Mesothelial cell of epicardium (in vitro differentiated cells): ENCODE data around the gene POLA1. TPM values are rescaled to one million over a fixed set of nuclear protein-coding genes. Genes with fewer than 3 reads are reported as not detected.
A peak's percentile ranks its signal among the peaks of the same experiment; 100 is the strongest.

ENCODE experiments used
- DNase-seq, 2 experiments: peaks; one replicate each; pipeline ENCODE4 v3.0.0; 2021; ENCODE audit warnings: low spot score in 2 of 2; ENCODE audit not compliant: unreplicated experiment in 2 of 2
- H3K27ac Mint-ChIP-seq: 2 replicates; pipeline ENCODE4 v1.8.0; 2021; ENCODE audit warnings: mixed read lengths
- H3K27me3 Mint-ChIP-seq: 2 replicates; pipeline ENCODE4 v1.8.0; 2021; ENCODE audit warnings: low read depth, mixed read lengths
- H3K36me3 Mint-ChIP-seq: 2 replicates; pipeline ENCODE4 v1.8.0; 2021; ENCODE audit warnings: mixed read lengths
- H3K4me1 Mint-ChIP-seq: 2 replicates; pipeline ENCODE4 v1.8.0; 2021; ENCODE audit warnings: mixed read lengths
- H3K4me3 Mint-ChIP-seq: 2 replicates; pipeline ENCODE4 v1.8.0; 2021; ENCODE audit warnings: mild to moderate bottlenecking, moderate library complexity, mixed read lengths
- H3K9me3 Mint-ChIP-seq: 2 replicates; pipeline ENCODE4 v1.8.0; 2021; ENCODE audit warnings: mixed read lengths
- CTCF ChIP-seq: fragments of 200-600 bp; sonication (generic); IDR thresholded peaks from one replicate; pipeline ENCODE4 v1.5.0; 2021; ENCODE audit warnings: antibody characterized with exemption; ENCODE audit not compliant: unreplicated experiment
- total RNA-seq: library from RNA; stranded (reverse); gene quantifications from 3 replicates; pipeline ENCODE4 v1.2.1, GENCODE V29; 2021

The POLA1 gene
- total RNA-seq, 1 donor from 2014 or later: 30.4 TPM

- peaks cover 2% of the 10 kb centered on the region for H3K36me3 Mint-ChIP-seq
- DNase-seq: no peak
- no peak for TF ChIP-seq CTCF
- peaks cover 24% of the 10 kb centered on the region for H3K4me1 Mint-ChIP-seq
- H3K4me3 Mint-ChIP-seq: no peak overlapping the region
- no peaks in the 10 kb centered on the region for H3K27me3 Mint-ChIP-seq
- peak overlapping the region; percentile 28 for H3K27ac Mint-ChIP-seq
- H3K9me3 Mint-ChIP-seq: peaks cover 4% of the 10 kb centered on the region
Observed at GRCh38 chrX:24963823-24964222, 270.1 kb downstream of the POLA1 start.

DNA sequence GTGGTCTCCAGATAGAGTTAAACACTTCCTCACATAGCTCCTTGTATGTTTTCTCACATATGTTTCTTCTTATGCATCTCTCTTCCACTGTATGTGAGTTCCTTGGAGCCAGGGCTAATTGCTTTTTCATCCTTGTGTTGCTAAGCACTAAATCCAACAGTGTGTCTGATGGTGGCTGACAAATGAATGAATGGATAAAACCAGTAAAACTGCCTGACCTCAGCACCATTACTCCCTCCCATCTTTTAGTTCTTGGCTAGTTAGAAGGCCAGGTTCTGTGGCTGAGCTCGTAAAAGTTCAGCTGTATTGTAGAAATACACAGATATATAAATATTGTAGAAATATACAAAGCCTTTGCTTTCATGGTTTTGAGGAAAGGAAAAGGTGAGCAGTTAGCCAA lies 271.7 kb downstream of the POLA1 start:
- Mint-ChIP-seq H3K36me3 (peaks cover 7% of the 10 kb centered on the region), H3K4me1 (peaks cover 11% of the 10 kb centered on the region), H3K4me3 (no peak overlapping the region), H3K27me3 (no peaks in the 10 kb centered on the region), H3K27ac (no peak overlapping the region), H3K9me3 (peaks cover 7% of the 10 kb centered on the region)
- DNase-seq: no peak
- no peak for TF ChIP-seq CTCF

DNA sequence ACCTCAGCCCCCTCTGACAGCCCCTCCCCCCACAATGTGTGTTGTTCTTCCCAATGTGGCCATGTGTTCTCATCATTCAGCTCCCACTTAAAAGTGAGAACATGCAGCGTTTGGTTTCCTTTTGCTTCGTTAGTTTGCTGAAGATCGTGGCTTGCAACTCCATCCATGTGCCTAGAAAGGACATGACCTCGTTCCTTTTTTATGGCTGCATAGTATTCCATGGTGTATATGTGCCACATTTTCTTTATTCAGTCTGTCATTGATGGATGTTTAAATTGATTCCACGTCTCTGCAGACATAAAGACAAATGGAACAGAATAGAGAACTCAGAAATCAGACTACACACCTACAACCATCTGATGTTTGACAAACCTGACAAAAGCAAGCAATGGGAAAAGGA lies 276.1 kb downstream of the POLA1 start:
- Mint-ChIP-seq H3K36me3 (peaks cover 12% of the 10 kb centered on the region), H3K4me3 (no peak overlapping the region), H3K27ac (no peak overlapping the region), H3K9me3 (peaks cover 13% of the 10 kb centered on the region), H3K27me3 (no peaks in the 10 kb centered on the region), H3K4me1 (peaks cover 6% of the 10 kb centered on the region)
- no peak for DNase-seq
- TF ChIP-seq CTCF: no peak

- Mint-ChIP-seq H3K4me3 (no peak overlapping the region), H3K27ac (no peak overlapping the region), H3K4me1 (peaks cover 16% of the 10 kb centered on the region), H3K27me3 (no peaks in the 10 kb centered on the region), H3K9me3 (peaks cover under 1% of the 10 kb centered on the region), H3K36me3 (peaks cover 3% of the 10 kb centered on the region)
- no peak for TF ChIP-seq CTCF
- no peak for DNase-seq
Observed at GRCh38 chrX:24979081-24979480, 285.4 kb downstream of the POLA1 start.

DNA sequence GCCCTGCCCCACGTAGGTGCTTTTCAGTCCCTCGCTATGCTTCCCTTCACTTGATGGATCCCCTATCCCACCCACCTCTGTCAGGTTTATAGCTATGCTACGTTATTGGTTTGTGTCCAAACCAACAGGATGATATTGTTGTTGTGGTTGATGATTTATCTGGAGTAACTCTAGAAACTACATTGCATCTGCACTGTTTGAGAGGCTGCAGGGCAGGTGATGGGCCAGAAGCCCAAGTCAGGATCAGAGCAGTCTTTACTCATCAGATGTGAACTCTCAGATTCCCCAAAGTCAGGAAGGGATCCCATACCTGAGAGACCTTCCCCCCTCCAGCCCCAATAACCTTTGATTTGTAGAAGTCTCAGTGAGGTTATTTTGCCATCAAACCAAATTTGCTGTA lies 287.3 kb downstream of the POLA1 start:
- peaks cover 16% of the 10 kb centered on the region for H3K4me1 Mint-ChIP-seq
- no peaks in the 10 kb centered on the region for H3K36me3 Mint-ChIP-seq
- H3K4me3 Mint-ChIP-seq: no peak overlapping the region
- no peaks in the 10 kb centered on the region for H3K27me3 Mint-ChIP-seq
- DNase-seq: no peak
- no peak overlapping the region for H3K27ac Mint-ChIP-seq
- no peak for TF ChIP-seq CTCF
- H3K9me3 Mint-ChIP-seq: no peaks in the 10 kb centered on the region
